Measurements from ENCODE around the gene APEX1. TPM values are rescaled to one million over a fixed set of nuclear protein-coding genes. Genes with fewer than 3 reads are reported as not detected.

The APEX1 gene
- total RNA-seq, 1 donor from 2014 or later = 265 TPM

- Mint-ChIP-seq H3K27ac (ENCODE audit: unreplicated experiment) (no peak overlapping the region), H3K36me3 (ENCODE audit: unreplicated experiment) (no peaks in the 10 kb centered on the region), H3K4me1 (ENCODE audit: low read depth, unreplicated experiment) (peaks cover 3% of the 10 kb centered on the region), H3K4me3 (ENCODE audit: unreplicated experiment) (no peak overlapping the region), H3K27me3 (ENCODE audit: unreplicated experiment) (peaks cover 4% of the 10 kb centered on the region), H3K9me3 (ENCODE audit: unreplicated experiment) (peaks cover 2% of the 10 kb centered on the region)
- DNase-seq = no peak
- TF ChIP-seq, protein P1, sequence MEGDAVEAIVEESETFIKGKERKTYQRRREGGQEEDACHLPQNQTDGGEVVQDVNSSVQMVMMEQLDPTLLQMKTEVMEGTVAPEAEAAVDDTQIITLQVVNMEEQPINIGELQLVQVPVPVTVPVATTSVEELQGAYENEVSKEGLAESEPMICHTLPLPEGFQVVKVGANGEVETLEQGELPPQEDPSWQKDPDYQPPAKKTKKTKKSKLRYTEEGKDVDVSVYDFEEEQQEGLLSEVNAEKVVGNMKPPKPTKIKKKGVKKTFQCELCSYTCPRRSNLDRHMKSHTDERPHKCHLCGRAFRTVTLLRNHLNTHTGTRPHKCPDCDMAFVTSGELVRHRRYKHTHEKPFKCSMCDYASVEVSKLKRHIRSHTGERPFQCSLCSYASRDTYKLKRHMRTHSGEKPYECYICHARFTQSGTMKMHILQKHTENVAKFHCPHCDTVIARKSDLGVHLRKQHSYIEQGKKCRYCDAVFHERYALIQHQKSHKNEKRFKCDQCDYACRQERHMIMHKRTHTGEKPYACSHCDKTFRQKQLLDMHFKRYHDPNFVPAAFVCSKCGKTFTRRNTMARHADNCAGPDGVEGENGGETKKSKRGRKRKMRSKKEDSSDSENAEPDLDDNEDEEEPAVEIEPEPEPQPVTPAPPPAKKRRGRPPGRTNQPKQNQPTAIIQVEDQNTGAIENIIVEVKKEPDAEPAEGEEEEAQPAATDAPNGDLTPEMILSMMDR (IDR thresholded peaks at IDR 0.05; ENCODE audit: partially characterized antibody, unreplicated experiment) = no peak
Measured at GRCh38 chr14:20493634-20494033, 38.6 kb downstream of the APEX1 start.

GRCh38 chr14:20494935-20495766, 40.1 kb downstream of the APEX1 start:
- peaks cover 2% of the 10 kb centered on the region for H3K9me3 Mint-ChIP-seq (ENCODE audit: unreplicated experiment)
- no peak overlapping the region for H3K27ac Mint-ChIP-seq (ENCODE audit: unreplicated experiment)
- H3K4me3 Mint-ChIP-seq (ENCODE audit: unreplicated experiment) = no peak overlapping the region
- DNase-seq = no peak
- H3K36me3 Mint-ChIP-seq (ENCODE audit: unreplicated experiment) = no peaks in the 10 kb centered on the region
- H3K27me3 Mint-ChIP-seq (ENCODE audit: unreplicated experiment) = peaks cover 4% of the 10 kb centered on the region
- TF ChIP-seq, protein P1 (IDR thresholded peaks at IDR 0.05; ENCODE audit: partially characterized antibody, unreplicated experiment) = no peak
- H3K4me1 Mint-ChIP-seq (ENCODE audit: low read depth, unreplicated experiment) = peaks cover 5% of the 10 kb centered on the region

- Mint-ChIP-seq H3K36me3 (ENCODE audit: unreplicated experiment) (no peaks in the 10 kb centered on the region), H3K4me1 (ENCODE audit: low read depth, unreplicated experiment) (peaks cover 5% of the 10 kb centered on the region), H3K9me3 (ENCODE audit: unreplicated experiment) (peaks cover 4% of the 10 kb centered on the region), H3K4me3 (ENCODE audit: unreplicated experiment) (no peak overlapping the region), H3K27ac (ENCODE audit: unreplicated experiment) (no peak overlapping the region), H3K27me3 (ENCODE audit: unreplicated experiment) (peaks cover 4% of the 10 kb centered on the region)
- TF ChIP-seq, protein P1 (IDR thresholded peaks at IDR 0.05; ENCODE audit: partially characterized antibody, unreplicated experiment) = no peak
- no peak for DNase-seq
Measured at GRCh38 chr14:20498622-20499021, 43.6 kb downstream of the APEX1 start.

DNA sequence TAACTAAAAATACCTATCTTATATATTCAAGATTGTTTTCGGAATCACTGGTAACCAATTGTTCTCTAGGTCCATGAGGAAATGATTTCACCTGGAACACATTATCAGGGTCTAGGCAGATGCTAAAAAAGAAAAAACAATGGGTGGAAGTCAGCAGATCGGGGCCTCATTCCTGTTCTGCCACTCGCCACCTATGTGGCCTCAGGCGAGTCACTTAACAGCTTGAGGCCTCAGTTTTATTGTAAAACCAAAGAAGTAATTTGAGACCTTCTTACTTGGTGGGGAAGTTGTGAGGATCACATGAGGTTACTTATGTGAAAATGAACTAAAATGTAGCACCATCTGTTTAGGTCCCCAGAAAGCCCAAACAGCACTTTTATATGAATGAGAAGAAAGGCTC, 44.1 kb downstream of the APEX1 start:
- DNase-seq = no peak
- Mint-ChIP-seq H3K36me3 (ENCODE audit: unreplicated experiment) (peaks cover 4% of the 10 kb centered on the region), H3K4me1 (ENCODE audit: low read depth, unreplicated experiment) (peaks cover 5% of the 10 kb centered on the region), H3K27me3 (ENCODE audit: unreplicated experiment) (peaks cover 7% of the 10 kb centered on the region), H3K27ac (ENCODE audit: unreplicated experiment) (no peak overlapping the region), H3K4me3 (ENCODE audit: unreplicated experiment) (no peak overlapping the region), H3K9me3 (ENCODE audit: unreplicated experiment) (peaks cover 9% of the 10 kb centered on the region)
- TF ChIP-seq, protein P1 (IDR thresholded peaks at IDR 0.05; ENCODE audit: partially characterized antibody, unreplicated experiment) = no peak

- TF ChIP-seq, protein P1 (IDR thresholded peaks at IDR 0.05; ENCODE audit: partially characterized antibody, unreplicated experiment) = no peak
- no peak for DNase-seq
- Mint-ChIP-seq H3K27ac (ENCODE audit: unreplicated experiment) (no peak overlapping the region), H3K4me1 (ENCODE audit: low read depth, unreplicated experiment) (peaks cover 5% of the 10 kb centered on the region), H3K4me3 (ENCODE audit: unreplicated experiment) (no peak overlapping the region), H3K36me3 (ENCODE audit: unreplicated experiment) (peaks cover 5% of the 10 kb centered on the region), H3K27me3 (ENCODE audit: unreplicated experiment) (peaks cover 8% of the 10 kb centered on the region), H3K9me3 (ENCODE audit: unreplicated experiment) (peaks cover 11% of the 10 kb centered on the region)
Measured at GRCh38 chr14:20499881-20500280, 44.9 kb downstream of the APEX1 start.
